ENCODE results near the gene TP53I13.

TP53I13 gene

GRCh38 chr17:29563816-29564215 lies 4.7 kb upstream of the TP53I13 start:
- H3K27ac ChIP-seq, result no peak overlapping the region
- peaks cover 55% of the 10 kb centered on the region for H3K27me3 ChIP-seq
- no peaks in the 10 kb centered on the region for H3K9me3 ChIP-seq
- H3K4me1 ChIP-seq (ENCODE audit: control insufficient read depth in 1 of 2, insufficient read depth in 1 of 2, low read depth in 1 of 2, low read length in 1 of 2), result peaks cover 29 to 33% of the 10 kb centered on the region in 2 experiments
- H3K4me3 ChIP-seq (ENCODE audit: low read depth in 1 of 2, low read length in 1 of 2), result no peak overlapping the region
- no peak for TF ChIP-seq CTCF (IDR thresholded peaks at IDR 0.05)
- no peaks in the 10 kb centered on the region for H3K36me3 ChIP-seq

- no peak overlapping the region for H3K27ac ChIP-seq
- TF ChIP-seq CTCF (IDR thresholded peaks at IDR 0.05), result no peak
Observed at GRCh38 chr17:29565643-29566472, 2.6 kb upstream of the TP53I13 start.

GRCh38 chr17:29566473-29567303 lies 1.8 kb upstream of the TP53I13 start, which contains the start of gene ABHD15:
TSS of gene ABHD15 (minus strand) at chr17:29567037. CDS start at chr17:29566966, 71 bp downstream.
- TF ChIP-seq CTCF (IDR thresholded peaks at IDR 0.05), result no peak
- Histone ChIP-seq H3K27ac (no peak within 1 kb of the TSS), H3K27me3 (peaks cover 59% of the 10 kb centered on the region), H3K4me3 (ENCODE audit: low read depth in 1 of 2, low read length in 1 of 2) (peak within 1 kb of the TSS; percentile 72 to 73), H3K36me3 (no peaks in the 10 kb centered on the region), H3K9me3 (no peaks in the 10 kb centered on the region), H3K4me1 (ENCODE audit: control insufficient read depth in 1 of 2, insufficient read depth in 1 of 2, low read depth in 1 of 2, low read length in 1 of 2) (peaks cover 35 to 38% of the 10 kb centered on the region in 2 experiments)

More at GRCh38 chr17:29565643-29566472, 2.6 kb upstream of the TP53I13 start:
- H3K9me3 ChIP-seq, result no peaks in the 10 kb centered on the region
- peak overlapping the region; percentile 72 to 73 for H3K4me3 ChIP-seq (ENCODE audit: low read depth in 1 of 2, low read length in 1 of 2)
- peaks cover 63% of the 10 kb centered on the region for H3K27me3 ChIP-seq
- H3K4me1 ChIP-seq (ENCODE audit: control insufficient read depth in 1 of 2, insufficient read depth in 1 of 2, low read depth in 1 of 2, low read length in 1 of 2), result peaks cover 35 to 38% of the 10 kb centered on the region in 2 experiments
- no peaks in the 10 kb centered on the region for H3K36me3 ChIP-seq

GRCh38 chr17:29567304-29567553 lies 1.3 kb upstream of the TP53I13 start:
- Histone ChIP-seq H3K36me3 (no peaks in the 10 kb centered on the region), H3K9me3 (no peaks in the 10 kb centered on the region), H3K4me3 (ENCODE audit: low read depth in 1 of 2, low read length in 1 of 2) (peak overlapping the region; percentile 72 to 73), H3K27me3 (peaks cover 58% of the 10 kb centered on the region), H3K27ac (no peak overlapping the region), H3K4me1 (ENCODE audit: control insufficient read depth in 1 of 2, insufficient read depth in 1 of 2, low read depth in 1 of 2, low read length in 1 of 2) (peaks cover 35 to 38% of the 10 kb centered on the region in 2 experiments)
- no peak for TF ChIP-seq CTCF (IDR thresholded peaks at IDR 0.05)

- Histone ChIP-seq H3K4me1 (ENCODE audit: control insufficient read depth in 1 of 2, insufficient read depth in 1 of 2, low read depth in 1 of 2, low read length in 1 of 2) (peaks cover 35 to 42% of the 10 kb centered on the region in 2 experiments), H3K9me3 (no peaks in the 10 kb centered on the region), H3K27me3 (peaks cover 63% of the 10 kb centered on the region), H3K4me3 (ENCODE audit: low read depth in 1 of 2, low read length in 1 of 2) (peak overlapping the region; percentile 72 to 73), H3K36me3 (no peaks in the 10 kb centered on the region), H3K27ac (no peak overlapping the region)
- no peak for TF ChIP-seq CTCF (IDR thresholded peaks at IDR 0.05)
Observed at GRCh38 chr17:29567554-29568330, 759 bp upstream of the TP53I13 start.
